ENCODE measurements around the gene OLFM1.
"Not testable (repeated sequence)": the region's sequence is repeated elsewhere in the genome, so short reads cannot be mapped to it uniquely, and the experiment has no call there.

The OLFM1 gene

GRCh38 chr9:135135929-135136315 lies 48.5 kb downstream of the OLFM1 start:
- no peak for FAIRE-seq

GRCh38 chr9:135136481-135136880 lies 49.0 kb downstream of the OLFM1 start:
- no peak for FAIRE-seq

- no peak for FAIRE-seq
Observed at GRCh38 chr9:135136991-135137832, 49.7 kb downstream of the OLFM1 start.

GRCh38 chr9:135138078-135138855 lies 50.8 kb downstream of the OLFM1 start:
- no peak for FAIRE-seq

- FAIRE-seq: no peak
Observed at GRCh38 chr9:135139366-135139959, 52.0 kb downstream of the OLFM1 start.

- FAIRE-seq: no peak
Observed at GRCh38 chr9:135141183-135141774, 53.8 kb downstream of the OLFM1 start.

GRCh38 chr9:135144581-135145170 lies 57.2 kb downstream of the OLFM1 start:
- no peak for FAIRE-seq

GRCh38 chr9:135145312-135145711 lies 57.8 kb downstream of the OLFM1 start:
- FAIRE-seq: no peak

- no peak for FAIRE-seq
Observed at GRCh38 chr9:135146241-135146640, 58.8 kb downstream of the OLFM1 start.

GRCh38 chr9:135146766-135147473 lies 59.5 kb downstream of the OLFM1 start:
- FAIRE-seq: no peak

- no peak for FAIRE-seq
Observed at GRCh38 chr9:135147474-135147805, 60.0 kb downstream of the OLFM1 start.

- no peak for FAIRE-seq
Observed at GRCh38 chr9:135147938-135148337, 60.5 kb downstream of the OLFM1 start.

- no peak for FAIRE-seq
Observed at GRCh38 chr9:135148386-135148785, 60.9 kb downstream of the OLFM1 start.

GRCh38 chr9:135149901-135150300 lies 62.4 kb downstream of the OLFM1 start:
- not testable (repeated sequence) for FAIRE-seq

- FAIRE-seq: no peak
Observed at GRCh38 chr9:135150981-135151380, 63.5 kb downstream of the OLFM1 start.

GRCh38 chr9:135151757-135152613 lies 64.5 kb downstream of the OLFM1 start:
- FAIRE-seq: no peak

GRCh38 chr9:135152614-135153334 lies 65.3 kb downstream of the OLFM1 start:
- no peak for FAIRE-seq

GRCh38 chr9:135154050-135154615 lies 66.7 kb downstream of the OLFM1 start:
- no peak for FAIRE-seq

- no peak for FAIRE-seq
Observed at GRCh38 chr9:135155396-135155795, 67.9 kb downstream of the OLFM1 start.

Data from TTC549 (cell line).